NCI-H2029 (cell line): ENCODE data around the gene DNAJB13.
"Not testable (repeated sequence)": the region's sequence is repeated elsewhere in the genome, so short reads cannot be mapped to it uniquely, and the experiment has no call there.

Source experiments
- DNase-seq: peaks from one replicate; lab custom pipeline; 2025; lab: John Stamatoyannopoulos, UW

The DNAJB13 gene

DNA sequence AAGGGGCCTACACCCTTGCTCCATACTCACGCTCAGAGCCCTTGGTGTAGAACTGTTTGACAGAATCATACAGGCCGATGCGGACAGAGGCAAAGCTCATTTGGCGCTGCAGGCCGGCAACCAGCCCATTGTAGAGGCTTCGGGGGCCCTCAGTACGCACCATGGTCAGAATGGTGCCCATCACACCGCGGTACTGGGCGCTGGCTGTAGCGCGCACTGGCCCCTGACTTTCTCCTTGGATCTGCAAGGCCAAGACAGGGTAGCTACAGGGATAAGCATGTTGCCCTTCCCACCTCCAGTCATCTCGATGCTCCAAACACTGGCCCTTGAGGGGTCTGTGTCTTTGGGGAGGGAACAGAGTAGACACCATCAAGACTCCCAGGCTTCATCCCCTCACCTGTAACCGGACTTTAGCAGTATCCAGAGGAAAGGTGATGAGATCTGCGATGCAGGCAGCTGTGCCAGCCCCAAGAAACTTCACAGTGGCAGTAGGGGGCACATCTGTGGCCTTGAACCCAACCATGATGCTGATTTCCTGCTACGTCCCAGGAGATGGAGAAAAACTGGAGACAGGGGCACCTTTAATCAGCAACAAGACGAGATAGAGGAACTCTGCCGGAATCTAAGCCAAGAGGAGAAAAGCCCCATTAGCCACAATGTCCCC lies 27.2 kb downstream of the DNAJB13 start:
- DNase-seq = no peak

- no peak for DNase-seq
Measured at GRCh38 chr11:73978576-73979086, 27.8 kb downstream of the DNAJB13 start.

DNA sequence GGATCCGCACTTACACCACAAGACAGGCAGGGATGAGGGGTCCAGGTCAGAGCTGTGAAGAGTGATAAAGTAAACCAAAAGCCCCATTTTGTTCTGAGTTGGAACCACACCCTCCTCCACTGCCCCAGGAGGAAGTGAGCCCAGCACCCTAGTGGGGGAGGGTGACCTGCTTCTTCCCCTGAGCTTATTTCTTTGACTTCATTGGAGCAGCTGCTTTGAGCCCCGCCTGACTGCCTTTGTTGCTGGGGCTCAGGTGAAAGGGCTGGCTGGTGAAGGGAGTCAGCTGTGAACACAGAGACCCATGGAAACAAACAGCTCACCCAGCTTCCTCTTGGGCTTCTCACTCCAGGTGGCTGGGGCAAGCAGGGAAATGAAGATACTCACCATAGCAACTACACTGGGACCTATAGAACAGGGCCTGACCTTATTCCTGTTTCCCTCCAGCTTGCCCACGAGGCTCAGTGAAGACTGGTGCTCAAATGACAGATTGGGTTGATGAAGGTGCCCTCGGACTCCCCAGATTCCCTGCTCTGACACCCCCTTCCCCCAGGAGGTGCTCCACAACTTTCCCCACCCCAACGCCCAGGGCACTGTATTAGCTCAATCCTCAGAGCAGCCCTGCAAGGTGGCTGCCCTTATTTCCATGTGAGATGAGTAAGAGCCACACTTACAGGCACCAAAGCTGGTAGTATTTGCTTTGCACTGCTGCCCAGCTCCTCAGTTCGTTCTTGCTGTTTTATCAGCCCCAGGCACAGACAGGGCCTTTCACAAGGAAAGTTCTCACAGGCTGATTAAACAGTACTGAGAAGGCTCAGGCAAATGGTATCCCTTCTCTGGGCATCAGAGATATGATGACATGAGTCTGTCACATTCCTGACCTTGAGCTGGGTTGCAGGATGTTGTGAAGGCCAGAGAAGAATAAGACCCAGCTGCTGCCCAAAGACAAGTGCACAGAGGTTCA lies 29.5 kb downstream of the DNAJB13 start:
- DNase-seq = peak; percentile 65

GRCh38 chr11:73981051-73981805 lies 30.4 kb downstream of the DNAJB13 start:
- DNase-seq = no peak

- peak; percentile 88 for DNase-seq
Measured at GRCh38 chr11:73982595-73982989, 31.8 kb downstream of the DNAJB13 start, which contains the start of gene UCP2. Gene UCP2 (minus strand): TSS chr11:73982843. CDS start chr11:73978378, 4,465 bp downstream.

DNA sequence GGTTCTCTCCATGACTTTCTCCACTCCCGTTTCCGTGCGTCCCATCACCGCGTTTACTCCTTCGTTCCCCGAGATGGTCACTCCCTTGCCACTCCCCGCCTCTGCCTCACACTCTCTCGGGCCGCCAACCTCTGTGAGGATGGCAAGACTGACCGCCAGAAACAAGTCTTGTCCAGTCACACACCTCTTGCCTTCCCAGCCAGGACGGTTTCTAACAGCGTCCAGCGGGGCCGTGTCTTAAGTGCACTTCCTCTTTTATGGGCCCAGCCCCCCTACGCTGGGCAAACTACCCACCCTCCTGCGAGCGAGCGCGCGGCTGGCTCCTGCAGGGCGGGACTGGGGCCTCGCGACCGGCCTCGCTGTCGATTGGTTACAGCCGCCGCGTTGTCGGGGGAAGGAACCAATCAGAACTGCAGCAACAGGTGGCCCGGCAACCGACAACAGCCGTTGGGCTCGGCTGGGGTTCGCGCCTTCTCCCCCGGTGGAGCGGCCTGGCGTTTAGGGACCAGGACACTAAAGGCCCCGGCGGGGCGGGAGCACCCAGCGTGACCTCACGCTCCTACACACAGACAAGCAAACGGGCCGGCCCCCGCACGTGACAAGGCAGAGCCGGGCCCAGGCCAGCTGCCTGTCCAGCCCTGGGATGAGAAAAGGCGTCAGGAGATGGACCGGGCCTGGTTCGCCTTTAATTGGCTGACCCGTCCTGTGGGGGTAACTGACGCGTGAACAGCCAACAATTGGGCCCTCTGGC lies 32.3 kb downstream of the DNAJB13 start:
- peak; percentile 95 for DNase-seq

DNA sequence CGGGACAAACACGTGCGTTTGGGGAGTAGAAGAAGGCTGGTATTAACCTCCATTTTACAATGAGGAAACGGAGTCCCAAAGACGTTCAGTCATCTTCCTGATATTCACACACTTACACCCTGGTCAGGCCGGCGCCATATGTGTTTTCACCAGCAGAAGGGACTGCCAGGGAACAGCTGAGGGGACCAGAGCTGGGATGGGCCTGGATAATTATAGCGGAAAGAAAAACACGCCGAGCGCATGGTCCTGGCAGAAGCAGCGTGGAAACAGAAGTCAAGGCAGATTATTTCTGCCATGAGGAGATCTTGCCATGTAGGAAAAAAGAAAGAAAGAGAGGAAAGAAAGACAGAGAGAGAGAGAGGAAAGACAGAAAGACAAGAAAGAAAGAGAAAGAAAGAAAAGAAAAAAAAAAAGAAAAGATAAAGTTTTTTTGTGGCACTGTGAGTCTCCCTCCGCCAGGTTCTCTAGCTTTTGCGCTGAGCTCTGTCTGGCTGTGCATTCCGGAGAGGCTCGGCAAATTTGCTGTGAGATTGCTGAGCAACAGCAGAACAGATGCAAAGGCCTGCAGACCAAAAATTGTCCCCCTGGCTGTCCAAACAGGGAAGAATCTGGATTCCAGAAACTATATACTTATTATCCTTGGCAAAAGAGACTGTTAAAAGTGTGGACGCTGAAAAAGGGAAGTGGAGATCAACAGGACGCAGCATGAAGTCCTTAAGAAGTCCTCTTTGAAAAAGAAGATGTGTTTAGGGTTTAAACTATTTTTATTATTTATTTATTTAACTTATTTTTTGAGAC lies 33.1 kb downstream of the DNAJB13 start:
- DNase-seq = no peak

- not testable (repeated sequence) for DNase-seq
Measured at GRCh38 chr11:73985661-73986060, 34.8 kb downstream of the DNAJB13 start.

DNA sequence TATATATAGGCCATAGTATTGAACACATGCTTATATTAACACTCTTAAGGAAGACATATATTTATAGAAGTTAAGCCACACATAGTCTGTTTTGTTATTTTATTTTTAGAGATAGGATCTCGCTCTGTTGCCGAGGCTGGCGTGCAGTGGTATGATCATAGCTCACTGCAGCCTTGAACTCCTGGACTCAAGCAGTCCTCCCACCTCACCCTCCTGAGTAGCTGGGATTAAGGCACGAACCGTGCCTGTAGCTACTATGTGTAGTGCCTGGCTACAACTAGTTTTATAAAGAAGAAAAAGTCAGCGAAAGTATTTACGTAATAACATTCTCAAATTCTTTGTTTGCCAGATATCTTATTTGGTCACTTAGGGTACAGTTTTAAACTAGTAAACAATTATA lies 37.4 kb downstream of the DNAJB13 start:
- DNase-seq = no peak

DNA sequence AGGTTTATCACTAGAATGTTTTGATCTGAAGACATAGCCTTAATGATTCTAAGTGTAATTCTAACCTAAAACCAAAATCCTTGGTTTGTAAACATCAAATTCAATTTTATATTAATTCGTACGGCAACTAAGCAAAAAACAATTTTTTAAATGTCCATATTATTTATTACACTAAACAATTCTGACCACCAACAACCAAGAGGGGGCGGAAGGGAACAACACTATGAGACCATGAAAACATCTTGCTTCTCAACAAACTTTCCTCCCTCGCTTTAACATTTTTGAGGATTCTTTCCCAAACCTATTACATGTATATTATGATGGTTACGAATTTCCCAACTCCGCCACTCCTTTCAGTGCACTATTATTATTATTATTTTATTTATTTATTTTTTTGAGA lies 38.3 kb downstream of the DNAJB13 start:
- no peak for DNase-seq

DNA sequence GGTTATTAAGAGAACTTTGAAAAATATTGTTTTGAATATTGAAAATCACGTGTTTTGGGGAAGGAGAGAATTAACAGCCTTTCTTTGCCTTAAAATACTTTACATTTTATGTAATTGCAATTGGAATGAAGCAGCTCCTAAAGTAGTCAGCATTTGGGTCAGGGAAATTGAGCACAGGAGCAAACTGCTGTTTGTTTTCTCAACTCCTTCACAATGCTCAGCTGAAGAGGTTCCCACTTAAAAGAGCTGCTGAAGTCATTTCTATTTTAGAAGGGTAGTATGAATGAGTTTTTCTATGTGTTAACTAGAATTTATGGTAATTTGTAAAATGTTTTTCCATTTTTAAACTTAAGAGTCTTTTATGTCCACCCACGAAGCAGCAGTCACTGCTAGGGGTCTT lies 39.9 kb downstream of the DNAJB13 start:
- DNase-seq = peak; percentile 65

DNA sequence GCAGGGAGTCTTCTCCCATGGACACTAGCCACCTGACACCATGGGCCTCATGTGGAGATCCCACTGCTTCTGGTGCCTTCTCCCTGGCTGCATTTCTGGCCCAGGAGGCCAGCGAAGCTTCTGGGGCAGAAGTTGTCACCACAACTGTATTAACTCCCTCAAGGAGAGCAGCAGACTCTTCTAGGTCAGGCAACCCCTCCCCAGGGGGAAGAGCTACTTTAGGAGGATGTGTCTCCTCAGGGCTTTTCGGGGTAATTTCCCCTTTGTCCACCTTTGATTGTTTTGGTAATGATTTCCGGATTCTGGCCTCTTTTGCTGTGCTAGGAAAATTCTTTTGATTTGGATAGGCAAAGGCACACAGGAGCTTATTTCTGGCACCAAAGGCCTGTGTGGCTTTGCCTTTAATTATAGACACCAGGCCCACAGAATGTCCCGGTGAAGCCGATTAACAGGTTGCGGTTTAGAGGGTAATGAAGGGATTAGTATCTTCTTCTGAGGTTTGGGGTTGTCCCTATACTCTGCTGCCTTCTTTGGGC lies 40.7 kb downstream of the DNAJB13 start:
- no peak for DNase-seq

DNA sequence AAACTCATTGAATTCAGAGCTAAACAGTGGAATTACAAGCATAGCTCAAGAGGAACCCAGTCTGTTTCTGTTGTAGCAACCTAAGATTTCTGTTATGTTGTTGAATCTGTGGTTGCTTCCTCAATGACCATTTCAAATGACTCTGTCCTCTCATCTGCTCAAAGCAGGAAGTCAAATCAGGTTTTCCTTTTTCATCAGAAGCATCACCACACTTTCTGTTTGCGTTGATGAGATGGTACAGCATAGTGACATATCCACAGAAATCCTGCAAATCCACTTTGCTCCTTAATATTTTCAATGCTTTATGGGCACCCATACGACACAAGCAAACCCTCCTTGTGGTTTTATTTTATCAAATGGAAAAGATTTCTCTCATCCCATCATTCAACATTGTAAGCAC lies 44.4 kb downstream of the DNAJB13 start:
- DNase-seq = peak; percentile 75

- DNase-seq = no peak
Measured at GRCh38 chr11:73995731-73996130, 44.9 kb downstream of the DNAJB13 start.

- DNase-seq = peak; percentile 28
Measured at GRCh38 chr11:73996161-73996747, 45.4 kb downstream of the DNAJB13 start.

- no peak for DNase-seq
Measured at GRCh38 chr11:73997120-73997770, 46.4 kb downstream of the DNAJB13 start.

- no peak for DNase-seq
Measured at GRCh38 chr11:73998846-73999575, 48.2 kb downstream of the DNAJB13 start.

DNA sequence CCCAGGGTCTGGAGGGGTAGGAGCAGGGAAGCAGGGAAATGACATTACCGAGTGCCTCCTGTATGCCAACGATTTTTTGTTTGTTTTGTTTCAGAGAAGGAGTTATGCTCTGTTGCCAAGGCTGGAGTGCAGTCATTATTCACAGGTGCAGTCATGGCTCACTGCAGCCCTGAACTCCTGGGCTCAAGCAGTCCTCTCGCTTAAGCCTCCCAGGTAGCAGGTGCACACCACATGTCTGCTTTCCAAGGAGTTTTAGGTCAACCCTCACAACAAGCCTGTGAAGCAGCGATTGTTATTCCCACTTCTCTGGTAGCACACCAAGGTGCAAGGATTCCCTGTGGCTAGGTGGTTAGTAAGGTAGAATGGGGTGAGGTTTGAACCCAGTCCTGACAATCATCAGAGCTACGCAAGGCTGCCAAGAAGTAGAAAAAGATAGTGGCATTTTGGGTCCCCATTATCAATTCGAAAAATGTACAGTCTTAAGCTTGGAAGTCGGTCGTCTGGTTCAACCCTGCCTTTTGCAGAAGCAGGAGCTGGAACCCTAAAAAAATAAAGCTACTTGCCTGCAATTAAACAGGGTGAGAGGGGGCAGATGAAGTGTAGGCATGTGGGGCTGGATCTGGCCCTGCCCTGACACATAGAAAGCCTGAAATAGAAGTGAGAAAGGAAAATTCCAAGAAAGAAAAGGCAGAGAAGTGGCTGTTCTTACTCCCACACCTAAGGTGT lies 48.9 kb downstream of the DNAJB13 start:
- peak; percentile 95 for DNase-seq
